Metanephros (tissue), 2 donors: Measurements from ENCODE around the gene PPP1R18. TPM values are rescaled to one million over a fixed set of nuclear protein-coding genes. Genes with fewer than 3 reads are reported as not detected.

Source experiments
- small RNA-seq: library from RNA; depleted of rRNA; stranded (forward); fragments of <200 nt; gene quantifications from one replicate; pipeline ENCODE3, GENCODE V24; 2014; ENCODE audit warnings: low replicate concordance
- total RNA-seq: library from RNA; depleted of rRNA; stranded (reverse); fragments of >200 nt; gene quantifications from one replicate; pipeline ENCODE4 v1.2.3, GENCODE V29; 2014

The PPP1R18 gene
- total RNA-seq: 30.1 TPM

GRCh38 chr6:30686009-30686907 is at the start of gene PPP1R18:
PPP1R18 (minus strand) TSS chr6:30686645; CDS start chr6:30686018, 627 bp downstream.

GRCh38 chr6:30719791-30720737 is 33.6 kb upstream of the PPP1R18 start, which contains the start of gene TUBB:
TUBB (plus strand) TSS chr6:30720352; CDS start chr6:30720507, 155 bp downstream.

GRCh38 chr6:30717129-30717844 is 30.8 kb upstream of the PPP1R18 start, which contains the start of gene MDC1:
MDC1 (minus strand) TSS chr6:30717281; CDS start chr6:30715175, 2,106 bp downstream.

GRCh38 chr6:30690403-30691207 is 4.2 kb upstream of the PPP1R18 start, which contains the start of gene NRM:
NRM (minus strand) TSS chr6:30690984; CDS start chr6:30690974, 10 bp downstream.

GRCh38 chr6:30672445-30673253 is 13.8 kb downstream of the PPP1R18 start, which contains the start of gene DHX16:
DHX16 (minus strand) TSS chr6:30673006; CDS start chr6:30672841, 165 bp downstream.

GRCh38 chr6:30646450-30647241 is 39.8 kb downstream of the PPP1R18 start, which contains the start of gene C6orf136:
C6orf136 (plus strand) TSS chr6:30647133; CDS start chr6:30647232, 99 bp downstream.

GRCh38 chr6:30626484-30627366 is 59.7 kb downstream of the PPP1R18 start, which contains the start of gene ATAT1:
ATAT1 (plus strand) TSS chr6:30626874.

Small RNA genes within 50 kb of the gene (small RNA-seq; reads per million reads assigned to genes)
- not detected for gene RF00019

Other genes starting within 250 kb of the PPP1R18 start
- gene HLA-E, start 197.1 kb downstream of the PPP1R18 start, total RNA-seq: 202 TPM
- 44.3 TPM for gene GNL1, start 130.2 kb downstream of the PPP1R18 start, total RNA-seq
- 10.0 TPM for gene PRR3, start 129.3 kb downstream of the PPP1R18 start, total RNA-seq
- gene ABCF1, start 115.2 kb downstream of the PPP1R18 start, total RNA-seq: 35.4 TPM
- 24.5 TPM for gene PPP1R10, start 69.4 kb downstream of the PPP1R18 start, total RNA-seq
- gene MRPS18B, start 68.8 kb downstream of the PPP1R18 start, total RNA-seq: 58.0 TPM
- gene ATAT1, start 59.8 kb downstream of the PPP1R18 start, total RNA-seq: 21.1 TPM
- gene C6orf136, start 39.5 kb downstream of the PPP1R18 start, total RNA-seq: 14.3 TPM
- gene DHX16, start 13.6 kb downstream of the PPP1R18 start, total RNA-seq: 27.5 TPM
- 7.1 TPM for gene NRM, start 4.3 kb upstream of the PPP1R18 start, total RNA-seq
- 15.9 TPM for gene MDC1, start 30.6 kb upstream of the PPP1R18 start, total RNA-seq
- 468 TPM for gene TUBB, start 33.7 kb upstream of the PPP1R18 start, total RNA-seq
- gene FLOT1, start 56.0 kb upstream of the PPP1R18 start, total RNA-seq: 60.8 TPM
- gene IER3, start 57.9 kb upstream of the PPP1R18 start, total RNA-seq: 13.2 TPM
- 141 TPM for gene DDR1, start 197.9 kb upstream of the PPP1R18 start, total RNA-seq
- gene GTF2H4, start 221.6 kb upstream of the PPP1R18 start, total RNA-seq: 48.3 TPM
- 26.7 TPM for gene VARS2, start 227.6 kb upstream of the PPP1R18 start, total RNA-seq
- not detected for gene SFTA2, start 245.5 kb upstream of the PPP1R18 start, total RNA-seq